GM18499 (cell line): Measurements from ENCODE around the gene SCUBE3.

ENCODE experiments used
- ATAC-seq: cut with Tn5 transposase; IDR thresholded peaks from one replicate; pipeline ENCODE4 v1.9.1; 2021; ENCODE audit warnings: moderate number of reproducible peaks; ENCODE audit not compliant: insufficient read depth, unreplicated experiment

The SCUBE3 gene

GRCh38 chr6:35181308-35181932 lies 32.3 kb upstream of the SCUBE3 start:
- ATAC-seq: no peak

- ATAC-seq: no peak
Observed at GRCh38 chr6:35181933-35182612, 31.7 kb upstream of the SCUBE3 start.

- no peak for ATAC-seq
Observed at GRCh38 chr6:35183281-35183680, 30.5 kb upstream of the SCUBE3 start.

- ATAC-seq: no peak
Observed at GRCh38 chr6:35183935-35184334, 29.8 kb upstream of the SCUBE3 start.

GRCh38 chr6:35184580-35185301 lies 29.0 kb upstream of the SCUBE3 start:
- no peak for ATAC-seq

- ATAC-seq: no peak
Observed at GRCh38 chr6:35185302-35185681, 28.5 kb upstream of the SCUBE3 start.

- no peak for ATAC-seq
Observed at GRCh38 chr6:35185971-35186370, 27.8 kb upstream of the SCUBE3 start.

- no peak for ATAC-seq
Observed at GRCh38 chr6:35186571-35186970, 27.2 kb upstream of the SCUBE3 start.

- no peak for ATAC-seq
Observed at GRCh38 chr6:35188886-35189285, 24.9 kb upstream of the SCUBE3 start.

GRCh38 chr6:35190306-35190705 lies 23.4 kb upstream of the SCUBE3 start:
- no peak for ATAC-seq

GRCh38 chr6:35191889-35192288 lies 21.9 kb upstream of the SCUBE3 start:
- ATAC-seq: no peak

- ATAC-seq: no peak
Observed at GRCh38 chr6:35192301-35192860, 21.4 kb upstream of the SCUBE3 start.

- no peak for ATAC-seq
Observed at GRCh38 chr6:35194390-35194789, 19.4 kb upstream of the SCUBE3 start.

GRCh38 chr6:35195120-35195780 lies 18.5 kb upstream of the SCUBE3 start:
- no peak for ATAC-seq

- no peak for ATAC-seq
Observed at GRCh38 chr6:35197196-35197595, 16.6 kb upstream of the SCUBE3 start.

- ATAC-seq: no peak
Observed at GRCh38 chr6:35199866-35200265, 13.9 kb upstream of the SCUBE3 start.

- ATAC-seq: no peak
Observed at GRCh38 chr6:35202066-35202546, 11.7 kb upstream of the SCUBE3 start.

GRCh38 chr6:35203152-35203670 lies 10.5 kb upstream of the SCUBE3 start:
- no peak for ATAC-seq

- no peak for ATAC-seq
Observed at GRCh38 chr6:35203680-35204079, 10.1 kb upstream of the SCUBE3 start.

GRCh38 chr6:35206346-35206745 lies 7.4 kb upstream of the SCUBE3 start:
- ATAC-seq: no peak
